Osteocyte (in vitro differentiated cells): Measurements from ENCODE around the gene ASB2. TPM values are rescaled to one million over a fixed set of nuclear protein-coding genes. Genes with fewer than 3 reads are reported as not detected.

ENCODE experiments used
- DNase-seq: peaks from one replicate; pipeline ENCODE4 v3.0.0; 2021; ENCODE audit warnings: mixed read lengths; ENCODE audit not compliant: unreplicated experiment; ENCODE audit errors: extremely low spot score
- H3K27ac Mint-ChIP-seq: one replicate; pipeline ENCODE4 v1.8.0; 2021; ENCODE audit warnings: mild to moderate bottlenecking, mixed read lengths; ENCODE audit not compliant: unreplicated experiment
- H3K27me3 Mint-ChIP-seq: one replicate; pipeline ENCODE4 v1.8.0; 2021; ENCODE audit warnings: mixed read lengths; ENCODE audit not compliant: unreplicated experiment
- H3K36me3 Mint-ChIP-seq: one replicate; pipeline ENCODE4 v1.8.0; 2021; ENCODE audit warnings: mixed read lengths; ENCODE audit not compliant: unreplicated experiment
- H3K4me1 Mint-ChIP-seq: one replicate; pipeline ENCODE4 v1.8.0; 2021; ENCODE audit warnings: mixed read lengths; ENCODE audit not compliant: unreplicated experiment
- H3K4me3 Mint-ChIP-seq: one replicate; pipeline ENCODE4 v1.8.0; 2021; ENCODE audit warnings: mild to moderate bottlenecking, moderate library complexity, mixed read lengths; ENCODE audit not compliant: unreplicated experiment
- H3K9me3 Mint-ChIP-seq: one replicate; pipeline ENCODE4 v1.8.0; 2021; ENCODE audit warnings: mixed read lengths; ENCODE audit not compliant: unreplicated experiment
- CTCF ChIP-seq: fragments of 200-600 bp; sonication (generic); IDR thresholded peaks from 2 replicates; pipeline ENCODE4 v1.5.0; 2021; ENCODE audit warnings: antibody characterized with exemption, mild to moderate bottlenecking, moderate library complexity
- total RNA-seq: library from RNA; stranded (reverse); gene quantifications from 2 replicates; pipeline ENCODE4 v1.2.1, GENCODE V29; 2021

Gene ASB2
- total RNA-seq, 1 donor from 2014 or later: 0.38 TPM

GRCh38 chr14:94021416-94022157 is 45.2 kb upstream of the ASB2 start:
- no peaks in the 10 kb centered on the region for H3K9me3 Mint-ChIP-seq
- peaks cover 8% of the 10 kb centered on the region for H3K4me1 Mint-ChIP-seq
- no peaks in the 10 kb centered on the region for H3K36me3 Mint-ChIP-seq
- no peak for DNase-seq
- peaks cover 31% of the 10 kb centered on the region for H3K27me3 Mint-ChIP-seq
- no peak overlapping the region for H3K27ac Mint-ChIP-seq
- no peak for TF ChIP-seq CTCF
- H3K4me3 Mint-ChIP-seq: no peak overlapping the region

- Mint-ChIP-seq H3K4me1 (peaks cover 8% of the 10 kb centered on the region), H3K4me3 (no peak overlapping the region), H3K9me3 (no peaks in the 10 kb centered on the region), H3K27me3 (peaks cover 37% of the 10 kb centered on the region), H3K36me3 (no peaks in the 10 kb centered on the region), H3K27ac (no peak overlapping the region)
- no peak for DNase-seq
- no peak for TF ChIP-seq CTCF
Measured at GRCh38 chr14:94021001-94021400, 44.6 kb upstream of the ASB2 start.

DNA sequence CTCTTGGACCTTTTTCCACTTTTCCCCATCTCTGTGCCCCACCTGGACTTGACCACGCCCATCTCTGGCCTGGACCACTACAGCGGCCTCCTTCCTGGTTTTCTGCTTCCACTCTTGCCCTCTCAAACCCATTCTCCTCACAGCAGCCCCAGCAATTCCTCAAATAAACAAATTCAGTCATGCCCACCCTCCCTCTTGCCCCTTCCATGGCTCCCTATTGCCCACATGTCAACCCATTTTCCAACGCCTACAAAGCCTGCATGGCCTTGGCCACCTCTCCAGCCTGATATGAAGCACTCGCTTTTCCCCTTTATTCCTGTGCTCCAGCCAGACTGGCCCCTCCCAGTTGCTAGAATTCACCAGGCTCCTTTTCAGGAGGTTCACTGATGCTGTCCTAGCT is 43.9 kb upstream of the ASB2 start:
- no peaks in the 10 kb centered on the region for H3K36me3 Mint-ChIP-seq

DNA sequence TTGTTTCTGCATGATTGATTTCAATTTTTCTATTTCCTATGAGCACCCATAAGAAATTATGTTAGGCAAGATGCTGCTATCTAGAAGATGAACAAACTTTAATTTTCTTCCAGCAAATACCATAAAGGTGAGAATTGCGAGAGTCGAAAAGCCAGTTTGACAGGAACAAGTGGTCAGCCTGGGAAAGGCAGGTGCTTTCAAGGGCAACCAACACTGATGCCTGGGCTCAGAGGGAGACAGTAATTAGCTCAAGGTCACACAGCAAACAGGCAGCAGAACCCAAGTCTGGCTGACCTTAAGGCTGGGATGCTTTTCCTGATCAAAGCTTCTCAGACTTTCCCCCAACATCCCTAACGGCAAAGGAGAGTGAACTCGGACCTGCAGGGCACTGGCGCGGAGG is 43.0 kb upstream of the ASB2 start:
- no peaks in the 10 kb centered on the region for H3K9me3 Mint-ChIP-seq
- no peak for DNase-seq
- TF ChIP-seq CTCF: no peak
- H3K36me3 Mint-ChIP-seq: no peaks in the 10 kb centered on the region
- H3K4me3 Mint-ChIP-seq: no peak overlapping the region
- H3K4me1 Mint-ChIP-seq: peaks cover 5% of the 10 kb centered on the region
- H3K27ac Mint-ChIP-seq: no peak overlapping the region
- H3K27me3 Mint-ChIP-seq: peaks cover 54% of the 10 kb centered on the region

More for the DNA sequence above, 43.9 kb upstream of the ASB2 start:
- no peak for TF ChIP-seq CTCF
- H3K27ac Mint-ChIP-seq: no peak overlapping the region
- no peak overlapping the region for H3K4me3 Mint-ChIP-seq
- H3K4me1 Mint-ChIP-seq: peaks cover 5% of the 10 kb centered on the region
- peaks cover 45% of the 10 kb centered on the region for H3K27me3 Mint-ChIP-seq
- H3K9me3 Mint-ChIP-seq: no peaks in the 10 kb centered on the region
- DNase-seq: no peak

DNA sequence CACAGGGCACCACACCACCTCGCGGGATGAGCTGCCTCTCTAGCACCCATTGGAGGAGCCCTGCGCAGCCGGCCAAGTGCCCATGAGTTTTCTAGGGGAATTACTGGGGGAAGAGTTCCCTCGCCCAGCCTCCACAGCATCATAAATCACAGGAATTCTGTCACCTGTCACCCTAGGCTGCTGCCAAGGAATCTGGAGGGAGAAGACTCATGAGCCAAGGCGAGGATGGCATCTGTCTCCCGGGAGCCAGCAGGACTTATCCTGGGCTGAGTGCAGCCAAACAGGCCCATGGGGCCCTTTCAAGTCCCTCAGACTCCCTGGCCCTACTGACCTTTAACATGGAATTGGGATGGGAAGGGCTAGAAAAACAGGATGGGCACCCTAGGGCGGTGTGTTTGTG is 41.9 kb upstream of the ASB2 start:
- Mint-ChIP-seq H3K27me3 (peaks cover 60% of the 10 kb centered on the region), H3K9me3 (no peaks in the 10 kb centered on the region), H3K36me3 (no peaks in the 10 kb centered on the region), H3K4me1 (peaks cover 5% of the 10 kb centered on the region), H3K4me3 (no peak overlapping the region), H3K27ac (no peak overlapping the region)
- TF ChIP-seq CTCF: no peak
- no peak for DNase-seq
